Measurements from ENCODE around the gene COL7A1.
A peak's percentile ranks its signal among the peaks of the same experiment; 100 is the strongest.

Gene COL7A1

DNA sequence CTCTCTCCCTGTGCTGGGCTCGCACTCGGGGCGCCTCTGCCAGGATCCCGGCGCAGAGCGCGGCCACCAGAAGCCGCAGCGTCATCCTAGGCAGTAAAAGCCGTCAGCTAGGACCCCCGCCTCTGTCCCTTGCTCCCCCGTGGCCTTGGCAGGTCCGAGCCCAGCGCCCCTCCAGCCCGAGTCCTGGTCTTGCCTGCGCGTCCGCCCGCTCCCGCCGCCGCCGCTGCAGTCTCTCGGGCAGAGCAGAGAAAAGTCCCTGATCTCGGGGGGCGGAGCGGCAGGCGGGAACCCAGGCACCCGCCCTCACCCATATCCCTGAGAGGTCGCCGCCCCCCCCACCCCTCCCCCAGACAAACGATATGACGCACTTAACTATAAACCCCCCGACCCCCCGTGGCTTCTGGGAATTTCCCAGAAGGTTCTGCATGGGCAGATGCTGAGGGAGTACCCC is at the start of gene COL7A1:
Gene COL7A1, minus strand, starts transcription at position 255 of the 451 bp plus-strand sequence. Its CDS starts 170 bp downstream, at position 85.
- no peak for DNase-seq

DNA sequence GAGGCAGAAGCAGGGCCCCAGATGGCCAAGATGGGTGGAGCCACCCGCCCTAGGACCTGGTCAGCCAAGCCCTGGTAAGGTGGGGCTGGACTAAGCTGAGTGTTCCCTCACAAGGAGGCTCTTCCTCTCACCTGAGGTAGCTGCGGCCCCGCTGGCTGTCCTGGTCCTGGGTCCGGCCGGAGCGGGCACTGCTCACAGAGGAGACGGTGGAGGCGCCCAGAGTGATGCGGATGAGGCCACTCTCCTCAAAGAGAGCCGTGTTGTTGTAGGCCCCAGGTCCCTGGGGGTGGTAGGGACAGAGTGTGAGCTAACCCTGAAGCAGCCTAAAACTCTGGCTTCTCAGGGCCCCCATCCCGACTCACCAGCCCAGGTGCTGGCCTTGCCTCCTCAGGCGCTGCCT is 47.5 kb upstream of the COL7A1 start:
- no peak for DNase-seq

DNA sequence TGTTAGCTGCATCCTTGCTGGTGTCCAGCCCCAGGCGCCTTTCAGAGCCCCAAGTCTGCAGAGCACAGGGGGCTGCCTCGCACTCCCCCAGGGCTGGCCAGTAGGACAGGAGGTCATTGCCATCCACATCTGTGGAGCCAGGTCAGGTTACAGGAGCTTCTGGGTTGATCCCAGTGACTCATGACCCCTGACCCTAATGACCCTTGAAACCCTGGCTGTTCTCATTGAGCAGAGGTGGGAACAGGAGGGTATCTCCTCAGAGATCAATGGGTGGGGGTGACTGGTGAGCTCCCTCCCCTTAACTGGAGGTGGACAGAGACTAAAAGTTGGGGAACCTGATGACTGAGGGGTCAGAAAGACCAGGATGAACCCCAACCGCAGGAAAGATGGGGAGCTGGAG is 46.3 kb upstream of the COL7A1 start:
- DNase-seq = no peak

DNA sequence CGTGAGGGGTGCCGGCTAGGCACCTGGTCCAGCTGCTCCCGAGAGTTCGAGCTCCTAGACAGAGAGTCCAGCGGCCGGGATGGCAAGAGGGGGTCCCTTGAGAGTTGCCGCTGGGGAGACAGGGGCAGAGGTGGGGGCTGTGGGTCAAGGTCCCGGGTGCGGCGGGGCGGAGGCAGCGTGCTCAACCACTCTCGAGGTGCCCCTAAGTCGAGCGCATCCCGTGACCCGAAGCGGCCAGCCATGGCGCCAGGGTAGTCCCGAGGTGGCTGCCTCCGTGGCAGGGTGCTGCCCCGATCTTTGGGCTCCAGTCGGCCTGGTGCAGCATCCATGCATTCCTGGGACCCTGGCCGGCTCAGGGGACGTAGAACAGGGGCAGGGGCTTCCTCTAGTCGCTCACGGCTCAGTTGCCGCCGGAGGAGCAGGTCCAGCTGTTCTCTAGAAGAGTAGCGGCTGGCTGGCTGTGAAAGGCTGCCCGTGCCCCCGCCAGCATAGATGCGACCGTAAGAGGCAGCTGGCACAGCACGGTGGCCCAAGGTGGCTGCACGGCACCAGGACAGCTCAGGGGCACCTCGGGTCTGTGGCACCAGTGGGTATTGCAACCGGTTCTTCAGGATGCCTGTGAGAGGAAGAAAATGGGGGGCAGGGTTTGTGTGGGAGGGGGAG is 44.9 kb upstream of the COL7A1 start:
- no peak for DNase-seq

DNA sequence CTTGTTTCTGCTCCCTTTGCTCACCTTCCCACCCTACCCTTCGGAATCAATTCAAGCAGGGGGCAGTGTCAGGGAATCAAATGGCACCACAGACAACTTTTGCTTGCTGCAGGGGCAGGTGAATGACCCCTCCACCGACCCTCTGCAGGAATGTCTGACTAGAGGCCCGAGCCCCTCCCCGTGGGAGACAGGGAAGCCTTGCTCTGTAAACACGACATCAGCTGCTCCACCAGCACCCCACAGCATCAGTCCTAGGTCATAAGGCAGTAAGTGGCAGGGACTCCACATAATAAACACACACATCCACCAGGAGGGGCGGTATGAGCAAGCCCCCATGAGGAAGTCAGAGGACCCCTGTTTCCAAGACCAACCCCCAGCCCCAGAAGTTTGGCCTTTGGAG is 42.2 kb upstream of the COL7A1 start:
- DNase-seq = no peak

DNA sequence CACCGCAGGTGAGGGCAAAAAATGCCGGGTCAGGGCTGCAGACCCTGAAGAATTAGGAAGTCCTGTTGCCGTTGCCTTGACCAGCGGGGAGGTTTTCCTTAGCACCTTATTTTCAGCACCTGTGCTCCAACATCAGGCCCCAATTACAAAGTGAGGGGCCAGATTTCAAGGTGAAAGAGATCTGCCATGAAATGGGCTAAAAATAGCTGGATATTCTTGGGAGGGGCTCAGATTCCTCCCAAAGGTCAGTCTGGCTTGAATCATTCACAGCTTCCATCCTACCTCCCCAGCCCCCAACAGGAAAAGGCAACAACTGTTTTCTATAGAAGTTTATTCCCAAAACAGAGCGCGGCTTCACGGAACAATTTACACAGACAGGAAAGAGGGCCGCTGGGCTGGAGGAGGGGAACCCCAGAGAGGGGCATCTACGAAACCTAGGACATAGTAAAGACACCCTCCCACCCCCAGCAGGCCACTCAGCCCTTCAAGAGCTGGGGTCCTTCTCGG is 41.1 kb upstream of the COL7A1 start:
- DNase-seq = no peak

DNA sequence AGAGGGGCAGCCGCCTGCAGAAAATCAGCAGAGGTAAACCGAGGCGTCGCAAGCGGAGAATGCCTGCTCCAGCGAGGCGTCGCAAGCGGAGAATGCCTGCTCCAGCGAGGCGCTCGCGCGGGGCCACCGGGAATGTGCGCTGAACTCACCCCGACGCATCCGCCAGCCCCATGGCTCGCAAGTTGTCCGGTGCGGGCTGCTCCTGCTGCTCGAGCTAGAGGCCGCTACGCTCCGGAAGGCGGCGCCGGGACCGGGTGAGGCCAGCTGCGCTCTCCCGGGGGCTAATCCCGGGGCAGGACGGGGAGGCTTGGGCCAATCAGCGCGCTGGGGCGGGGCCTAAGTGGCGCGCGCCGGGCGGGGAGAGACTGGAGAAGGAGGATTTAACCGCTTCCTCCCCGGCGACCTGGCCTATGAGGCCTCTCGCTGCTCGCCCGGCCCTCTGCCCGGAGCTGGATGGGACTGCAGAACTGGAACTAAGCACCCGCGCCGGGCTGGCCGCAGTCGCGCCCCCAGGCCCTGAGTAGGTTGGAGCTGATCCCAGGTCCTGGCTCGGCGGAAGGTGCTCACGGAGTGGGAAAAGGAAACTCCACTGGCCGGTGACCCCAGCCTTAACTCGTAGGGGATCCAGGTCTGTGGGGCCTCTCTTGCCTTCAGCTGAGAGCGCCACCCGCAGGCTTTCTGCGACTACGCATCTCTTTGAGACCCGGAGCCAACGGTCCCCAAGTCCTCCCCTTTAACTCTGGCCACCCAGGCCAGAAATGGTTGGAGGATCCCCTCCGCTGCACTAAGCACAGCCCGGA is 40.3 kb upstream of the COL7A1 start, which contains the start of gene SLC26A6:
Gene SLC26A6, minus strand, starts transcription at position 240 of the 800 bp plus-strand sequence. Its CDS starts 68 bp downstream, at position 172.
- peak; percentile 94 to 97 for DNase-seq

DNA sequence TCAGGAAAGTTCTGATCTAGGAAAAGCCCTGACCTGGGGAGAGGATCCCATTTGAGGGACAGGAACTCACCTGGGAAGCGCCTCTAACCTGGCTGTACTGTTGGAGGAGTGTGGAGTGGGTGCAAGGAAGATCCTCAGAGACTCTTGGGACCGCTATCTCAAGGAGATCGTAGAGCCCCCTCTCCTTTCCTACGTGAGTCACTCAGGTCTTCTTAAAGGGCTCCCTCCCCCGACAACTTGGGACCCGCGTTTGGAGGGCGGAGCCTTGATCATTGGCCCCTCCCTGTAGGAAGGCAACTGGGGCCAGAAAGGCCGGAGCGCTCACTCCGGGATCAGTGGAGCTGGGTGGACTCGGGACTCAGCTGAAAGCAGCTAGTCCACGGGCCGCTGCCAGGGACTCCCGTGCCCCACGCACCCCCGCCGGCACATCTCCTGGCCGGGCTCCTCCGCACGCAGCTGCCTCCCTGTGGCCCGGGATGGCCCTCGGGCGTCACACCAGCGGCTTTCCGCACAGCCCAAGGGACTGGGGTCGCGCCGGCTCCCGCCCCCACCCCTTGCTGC is 39.6 kb upstream of the COL7A1 start:
- peak; percentile 58 to 73 for DNase-seq

DNA sequence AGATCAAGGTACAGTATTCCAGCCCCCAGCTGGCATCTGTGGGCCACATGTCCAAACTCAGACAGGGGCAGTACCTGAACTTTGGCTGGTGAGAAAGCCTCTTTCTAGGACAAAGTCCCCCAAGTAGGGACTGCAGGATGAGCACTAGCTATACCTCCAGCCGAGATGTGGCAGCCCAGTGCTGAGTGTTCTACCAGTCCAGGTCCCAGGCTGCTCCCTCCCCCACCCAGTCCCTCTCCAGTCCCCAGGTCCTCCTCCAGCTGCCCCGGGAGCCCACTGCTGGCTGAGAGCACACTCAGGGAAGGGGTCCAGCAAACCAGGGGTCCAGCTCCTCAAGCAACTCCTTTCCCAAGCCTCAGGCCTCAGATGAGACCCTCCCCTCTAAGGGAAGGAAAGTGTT is 38.6 kb upstream of the COL7A1 start:
- DNase-seq = no peak

DNA sequence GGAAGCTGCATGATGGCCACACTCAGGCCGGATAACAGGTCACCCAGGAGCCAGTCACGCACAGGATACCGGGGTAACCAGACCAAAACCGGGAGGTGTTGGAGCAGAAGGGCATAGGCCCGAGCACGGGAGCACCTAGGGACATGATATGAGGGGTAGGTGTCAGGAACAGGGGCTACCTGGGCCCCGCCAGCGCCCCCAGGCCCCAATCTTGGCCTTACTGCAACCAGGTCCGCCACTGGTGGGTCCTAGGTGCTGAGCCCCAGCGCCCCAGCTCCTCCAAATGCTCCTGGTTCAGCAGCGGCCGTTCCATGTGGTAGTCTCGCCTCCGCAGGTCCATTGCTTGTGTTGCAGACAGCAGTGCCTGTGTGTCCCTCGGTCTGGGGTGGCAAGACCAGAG is 38.1 kb upstream of the COL7A1 start:
- no peak for DNase-seq

DNA sequence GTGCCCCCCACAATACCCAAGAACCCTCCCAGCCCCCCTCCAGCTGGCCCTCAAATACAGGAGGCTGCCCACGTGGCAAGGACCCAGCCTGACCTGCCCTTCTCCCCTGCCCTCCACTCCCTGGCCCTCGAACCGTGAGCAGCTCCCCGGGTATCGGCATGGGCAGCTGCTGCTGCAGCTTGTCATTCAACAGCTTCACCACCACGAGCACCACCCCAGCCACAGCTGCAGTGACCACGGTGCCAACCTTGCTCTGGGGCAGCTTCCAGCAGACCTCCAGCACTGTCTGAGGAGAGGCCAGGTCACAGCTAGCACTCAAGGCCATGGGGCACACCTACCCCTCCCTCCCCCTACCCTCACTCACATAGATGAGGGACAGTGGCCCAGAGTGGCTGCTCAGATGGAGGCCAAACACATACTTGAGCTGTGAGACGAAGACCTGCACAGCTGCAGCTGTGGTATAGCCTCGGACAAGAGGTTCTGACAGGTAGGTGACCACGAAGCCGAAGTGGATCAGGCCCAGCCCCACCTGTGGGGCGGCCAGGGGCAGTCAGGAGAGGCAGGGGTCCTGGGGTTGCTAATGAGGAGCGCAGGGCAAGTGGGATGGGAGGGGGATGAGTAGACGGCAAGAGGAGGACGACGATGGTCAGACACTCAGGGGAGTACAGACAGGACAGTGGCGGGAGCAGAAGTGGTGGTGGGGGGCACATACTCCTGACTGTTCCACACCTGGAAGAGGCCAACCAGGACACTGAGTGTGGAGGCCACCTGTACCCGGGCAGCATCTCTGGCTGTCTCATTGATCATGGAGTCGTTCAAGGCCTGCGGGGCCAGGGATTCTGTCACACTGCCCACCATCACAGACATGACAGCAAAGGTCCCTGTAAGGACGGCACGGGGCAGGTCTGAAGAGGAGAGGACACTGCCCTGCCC is 36.7 kb upstream of the COL7A1 start:
- DNase-seq = no peak

DNA sequence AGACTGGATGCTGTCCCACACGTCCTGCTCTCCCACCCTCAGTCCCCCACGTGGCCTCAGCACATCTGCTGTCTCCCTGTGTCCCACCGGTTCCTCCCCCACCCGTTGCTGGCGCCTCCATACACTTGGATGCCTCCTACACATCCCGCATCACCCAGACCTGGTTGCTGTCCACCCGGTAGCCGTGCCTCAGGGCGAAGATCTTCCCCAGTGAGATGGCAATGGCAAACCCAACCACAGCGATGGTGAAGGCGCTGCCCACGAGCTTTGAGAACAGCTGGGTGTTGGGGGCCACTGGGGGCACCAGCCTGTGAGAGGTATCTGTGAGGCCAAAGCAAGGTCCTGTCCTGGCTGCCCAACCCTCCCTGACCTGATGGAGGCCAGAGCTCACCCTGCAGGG is 35.7 kb upstream of the COL7A1 start:
- no peak for DNase-seq

DNA sequence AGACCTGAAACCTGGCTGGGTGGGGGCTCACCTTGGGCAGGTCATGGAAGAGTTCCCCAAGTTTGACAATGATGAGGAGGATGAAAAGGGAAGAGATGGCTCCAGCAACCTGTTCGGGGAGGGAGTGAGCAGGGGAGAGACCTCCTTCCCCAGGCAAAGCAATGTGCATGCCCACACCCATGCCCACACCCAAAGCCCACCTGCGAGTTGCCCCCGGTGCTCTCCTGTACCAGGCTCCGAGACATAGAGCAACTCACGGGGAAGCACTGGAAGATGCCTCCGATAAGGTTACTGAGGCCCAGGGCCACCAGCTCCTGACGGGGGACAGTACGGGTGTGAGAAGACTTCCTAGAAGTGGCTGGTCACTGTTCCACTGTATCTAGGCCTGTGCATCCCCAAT is 35.3 kb upstream of the COL7A1 start:
- DNase-seq = no peak

DNA sequence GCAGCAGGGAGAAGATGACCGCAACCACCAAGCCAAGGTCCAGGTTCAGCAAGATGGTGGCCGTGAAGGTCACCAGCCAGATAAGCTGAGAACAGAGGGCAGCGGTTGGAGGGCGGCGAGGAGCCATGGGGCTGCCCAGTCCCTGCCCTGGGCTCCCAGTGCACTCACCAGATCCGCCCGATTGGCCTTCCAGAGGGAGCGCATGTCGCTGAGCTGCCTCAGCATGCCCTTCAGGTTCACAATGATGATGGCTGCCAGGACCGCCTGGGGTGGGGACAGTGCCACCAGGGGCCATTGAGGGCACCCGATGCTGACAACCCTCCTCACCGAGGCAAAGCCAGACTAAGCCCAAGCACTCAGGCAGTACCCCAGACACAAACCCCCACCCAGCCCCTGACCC is 34.8 kb upstream of the COL7A1 start:
- DNase-seq = no peak

DNA sequence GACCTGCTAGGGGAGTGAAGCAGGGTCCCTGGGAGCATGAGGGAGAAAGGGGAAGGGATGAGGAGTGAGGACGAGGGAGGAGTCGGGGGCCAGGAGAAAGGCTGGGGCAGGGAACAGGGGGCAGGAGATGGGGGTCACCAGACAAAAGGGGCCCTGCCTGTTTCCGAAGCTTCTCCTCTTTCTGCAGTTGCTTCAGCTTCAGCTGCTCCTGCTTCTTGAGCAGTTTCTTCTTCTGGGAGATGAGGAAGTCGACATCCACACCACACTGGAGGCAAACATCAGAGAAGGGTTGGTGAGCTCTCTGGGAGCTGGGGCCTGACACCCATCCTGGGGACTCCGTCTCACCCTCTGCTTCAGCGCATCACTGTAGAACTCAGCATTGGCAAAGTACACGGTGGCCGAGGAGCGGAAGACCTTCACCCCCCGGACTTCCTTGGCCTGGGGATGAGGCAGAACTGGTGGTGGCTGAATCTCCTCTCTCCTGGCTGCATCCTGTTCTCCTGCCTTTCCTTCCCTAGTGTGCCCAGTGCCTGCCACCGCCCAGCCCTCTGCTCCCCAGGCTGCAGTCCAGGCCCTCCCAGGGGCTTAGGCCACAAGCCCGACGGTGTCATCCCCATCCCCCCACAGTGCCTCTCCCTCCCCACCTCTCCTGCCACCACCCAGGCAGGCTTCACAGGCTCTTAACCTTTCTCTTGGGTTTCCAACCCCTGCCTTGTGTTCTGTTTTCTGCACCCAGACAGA is 33.3 kb upstream of the COL7A1 start:
- DNase-seq = no peak

DNA sequence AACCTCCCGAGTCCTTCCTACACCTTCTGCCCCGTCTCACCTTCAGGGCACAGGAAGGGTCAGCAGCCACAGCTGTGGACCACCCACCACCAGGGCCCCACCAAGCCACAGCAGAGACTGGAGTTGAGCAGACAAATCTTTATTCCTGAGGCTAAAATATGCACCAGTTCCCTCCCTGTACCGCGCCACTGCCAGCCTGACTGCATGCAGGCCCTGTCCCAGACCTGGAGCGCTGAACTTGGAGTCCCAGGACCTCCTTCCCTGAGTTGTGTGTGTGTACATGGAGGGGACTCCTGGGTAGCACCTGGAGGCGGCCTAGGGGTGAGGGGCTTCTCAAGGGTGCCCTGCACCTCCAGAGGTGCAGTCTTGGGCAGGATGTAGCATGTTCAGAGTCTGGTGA is 30.5 kb upstream of the COL7A1 start:
- no peak for DNase-seq

DNA sequence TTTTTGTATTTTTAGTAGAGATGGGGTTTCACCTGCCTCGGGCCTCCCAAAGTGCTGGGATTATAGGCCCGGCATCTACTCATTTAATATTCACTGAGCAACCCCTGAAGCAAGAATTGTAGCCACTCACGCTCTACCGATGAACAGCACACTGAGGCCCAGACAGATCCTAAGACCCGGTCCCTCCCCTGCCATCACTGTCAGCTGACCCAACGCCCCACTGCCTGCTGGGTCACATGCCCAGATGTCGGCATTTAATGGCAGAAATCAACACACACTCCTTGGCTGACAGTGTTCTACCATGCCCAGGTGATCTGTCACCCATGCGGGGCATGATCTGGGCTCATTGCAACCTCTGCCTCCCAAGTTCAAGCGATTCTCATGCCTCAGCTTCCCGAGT is 29.6 kb upstream of the COL7A1 start:
- DNase-seq = no peak

DNA sequence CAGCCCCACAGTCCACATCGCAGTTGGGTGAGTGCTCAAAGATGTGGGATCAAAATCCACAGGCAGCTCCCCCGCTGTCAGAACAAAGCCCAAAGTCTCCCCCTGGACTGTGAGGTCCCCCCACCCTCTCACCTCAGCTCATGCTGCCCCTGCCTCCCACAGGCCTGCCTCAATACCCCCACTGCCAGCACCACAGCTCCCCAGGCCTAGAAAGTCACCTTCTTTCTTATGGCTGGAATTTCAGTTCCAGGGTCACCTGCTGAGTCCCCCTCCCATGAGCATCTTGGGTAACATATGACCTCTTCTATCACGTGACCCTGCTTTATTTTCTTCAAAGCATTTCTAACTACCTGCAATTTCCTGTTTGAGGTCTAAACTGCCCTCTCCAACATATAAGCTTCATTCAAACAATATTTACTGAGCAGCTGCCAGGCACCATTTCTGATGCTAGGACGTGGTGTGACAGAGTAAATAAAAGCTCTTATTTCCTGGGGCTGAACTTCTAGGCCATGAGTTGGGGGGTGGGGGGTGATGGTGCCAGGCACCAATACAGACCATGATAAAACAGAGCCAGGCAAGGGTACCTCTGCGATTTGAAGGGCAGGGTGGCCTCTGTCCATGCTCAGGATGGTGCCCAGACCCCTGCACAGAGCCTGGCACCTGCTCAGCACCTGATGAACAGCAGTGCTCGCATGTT is 28.9 kb upstream of the COL7A1 start:
- DNase-seq = no peak

DNA sequence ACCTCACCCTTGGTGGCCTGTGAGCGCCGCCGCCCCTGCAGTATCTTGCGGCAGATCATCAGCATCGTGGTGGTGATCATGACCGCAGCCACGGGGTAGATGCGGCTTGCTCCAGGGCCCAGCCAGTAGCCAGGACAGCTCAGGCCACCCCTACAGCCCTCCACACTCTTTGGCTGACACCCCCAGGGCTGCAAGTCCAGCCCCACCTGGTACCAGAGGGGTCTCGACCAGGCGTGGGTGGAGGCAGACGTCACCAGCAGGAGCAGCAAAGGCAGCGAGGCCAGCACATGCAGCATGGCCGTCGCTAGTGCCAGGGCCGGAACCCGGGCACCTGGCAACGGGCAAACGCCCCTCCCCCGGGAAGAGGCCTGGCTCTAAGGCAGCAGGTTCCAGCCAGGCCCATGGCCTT is 26.3 kb upstream of the COL7A1 start, which contains the start of gene TMEM89:
Gene TMEM89, minus strand, starts transcription at position 309 of the 409 bp plus-strand sequence. Its CDS starts 13 bp downstream, at position 296.
- DNase-seq = no peak

DNA sequence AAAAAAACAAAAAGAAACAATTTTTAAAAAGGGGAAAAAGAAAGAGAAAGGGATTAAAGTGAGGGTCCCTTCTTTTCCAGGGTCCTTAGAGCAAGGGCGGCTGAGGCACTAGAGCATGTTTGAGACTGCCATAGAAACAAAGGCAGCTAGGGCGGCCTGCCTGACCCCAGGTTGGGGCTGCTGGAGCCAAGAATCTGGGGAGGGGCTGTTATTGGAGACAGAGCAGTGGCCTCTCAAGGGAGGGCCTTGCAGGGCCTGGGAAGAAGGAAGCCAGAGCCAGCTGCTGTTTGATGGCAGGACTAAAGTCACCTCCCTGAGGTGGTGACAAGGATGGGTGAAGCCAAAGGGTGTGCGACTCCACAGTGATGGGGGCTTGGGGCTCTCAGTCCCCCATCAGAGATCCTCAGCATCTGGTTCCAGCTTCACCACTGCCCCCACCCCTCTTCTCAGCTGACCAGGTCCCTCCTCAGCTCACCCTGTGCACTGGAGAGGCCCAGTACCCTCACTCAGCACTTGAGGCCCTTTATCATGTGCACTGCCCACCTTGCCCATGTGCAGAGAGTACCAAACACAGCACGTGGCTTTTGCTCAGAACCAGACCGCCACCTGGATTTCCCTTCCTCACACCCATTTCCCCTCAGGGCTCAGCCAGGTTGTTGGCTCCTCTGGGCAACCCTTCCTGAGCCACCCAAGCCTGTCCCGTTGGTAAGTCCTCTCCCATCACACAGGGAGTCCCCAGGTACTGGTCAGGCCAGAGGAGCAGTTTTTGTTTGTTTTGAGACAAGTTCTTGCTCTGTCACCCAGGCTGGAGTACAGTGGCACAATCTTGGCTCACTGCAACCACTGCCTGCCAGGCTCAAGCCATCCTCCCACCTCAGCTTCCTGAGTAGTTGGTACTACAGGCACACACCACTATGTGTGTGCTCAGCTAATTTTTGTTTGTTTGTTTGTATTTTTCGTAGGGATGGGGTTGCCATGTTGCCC is 24.7 kb upstream of the COL7A1 start:
- DNase-seq = no peak

Data from stimulated activated CD4-positive, alpha-beta T cell treated with anti-CD3 and anti-CD28 coated beads, Interleukin-2, amount 100 ng/mL, for 24 hours (primary cell).